HG03280 (cell line): Measurements from ENCODE around the gene MAD1L1.

ENCODE experiments used
- ATAC-seq: cut with Tn5 transposase; IDR thresholded peaks from one replicate; pipeline ENCODE4 v1.9.1; 2021; ENCODE audit warnings: mild to moderate bottlenecking, moderate library complexity; ENCODE audit not compliant: unreplicated experiment

The MAD1L1 gene

GRCh38 chr7:2219606-2220005 lies 13.1 kb downstream of the MAD1L1 start:
- ATAC-seq: no peak

GRCh38 chr7:2219136-2219535 lies 13.6 kb downstream of the MAD1L1 start:
- ATAC-seq: no peak

- no peak for ATAC-seq
These were observed 14.3 kb downstream of the MAD1L1 start for GRCh38 chr7:2218444-2218785.

GRCh38 chr7:2217716-2218443 lies 14.9 kb downstream of the MAD1L1 start:
- ATAC-seq: no peak

- ATAC-seq: no peak
These were observed 15.5 kb downstream of the MAD1L1 start for GRCh38 chr7:2217206-2217605.

GRCh38 chr7:2215851-2216250 lies 16.9 kb downstream of the MAD1L1 start:
- ATAC-seq: no peak

- no peak for ATAC-seq
These were observed 18.1 kb downstream of the MAD1L1 start for GRCh38 chr7:2214636-2215035.

- ATAC-seq: no peak
These were observed 19.1 kb downstream of the MAD1L1 start for GRCh38 chr7:2213551-2214215.

- ATAC-seq: no peak
These were observed 19.8 kb downstream of the MAD1L1 start for GRCh38 chr7:2212906-2213305.

- ATAC-seq: no peak
These were observed 20.8 kb downstream of the MAD1L1 start for GRCh38 chr7:2211926-2212325.

- no peak for ATAC-seq
These were observed 21.4 kb downstream of the MAD1L1 start for GRCh38 chr7:2211259-2211880.

GRCh38 chr7:2210551-2211258 lies 22.0 kb downstream of the MAD1L1 start:
- no peak for ATAC-seq

- peak; percentile 13 for ATAC-seq
These were observed 22.8 kb downstream of the MAD1L1 start for GRCh38 chr7:2209961-2210323.

- peak; percentile 69 for ATAC-seq
These were observed 23.4 kb downstream of the MAD1L1 start for GRCh38 chr7:2209146-2209960.

GRCh38 chr7:2208712-2209111 lies 24.0 kb downstream of the MAD1L1 start:
- no peak for ATAC-seq

GRCh38 chr7:2205036-2205780 lies 27.5 kb downstream of the MAD1L1 start:
- ATAC-seq: no peak

- no peak for ATAC-seq
These were observed 28.3 kb downstream of the MAD1L1 start for GRCh38 chr7:2204446-2204845.

GRCh38 chr7:2203766-2204300 lies 28.9 kb downstream of the MAD1L1 start:
- no peak for ATAC-seq

GRCh38 chr7:2202901-2203765 lies 29.6 kb downstream of the MAD1L1 start:
- ATAC-seq: no peak
